Brain microvascular endothelial cell (primary cell): ENCODE results near the gene KRTAP5-7.

Experiments used
- DNase-seq: peaks from one replicate; pipeline ENCODE4 v3.0.0-alpha.2; 2020
- H3K27ac ChIP-seq: fragments of 250-450 bp; sonication (Bioruptor Pico); 2 replicates; pipeline ENCODE4 v1.5.1; 2020; ENCODE audit warnings: mild to moderate bottlenecking, moderate library complexity
- H3K27me3 ChIP-seq: fragments of 250-450 bp; sonication (Bioruptor Pico); replicated peaks from 2 replicates; pipeline ENCODE4 v1.5.1; 2020; ENCODE audit warnings: mild to moderate bottlenecking
- H3K36me3 ChIP-seq: fragments of 250-450 bp; sonication (Bioruptor Pico); replicated peaks from 2 replicates; pipeline ENCODE4 v1.5.1; 2020; ENCODE audit warnings: mild to moderate bottlenecking
- H3K4me3 ChIP-seq: 2 replicates; pipeline ENCODE4 v1.5.1; 2011; ENCODE audit warnings: low read depth, mild to moderate bottlenecking, control low read depth, low read length, moderate library complexity
- CTCF ChIP-seq: IDR thresholded peaks from 2 replicates; pipeline ENCODE4 v1.5.1; 2011; ENCODE audit warnings: low read depth, mild to moderate bottlenecking, moderate library complexity, low read length, control low read depth, inconsistent platforms; ENCODE audit errors: missing control alignments
- in situ Hi-C: cut with HindIII; loops from 2 replicates; pipeline ENCODE4 v1.10.0; 2017; ENCODE audit warnings: low sequenced_read_pairs, low pct_ligation_motif_present

The KRTAP5-7 gene

DNA sequence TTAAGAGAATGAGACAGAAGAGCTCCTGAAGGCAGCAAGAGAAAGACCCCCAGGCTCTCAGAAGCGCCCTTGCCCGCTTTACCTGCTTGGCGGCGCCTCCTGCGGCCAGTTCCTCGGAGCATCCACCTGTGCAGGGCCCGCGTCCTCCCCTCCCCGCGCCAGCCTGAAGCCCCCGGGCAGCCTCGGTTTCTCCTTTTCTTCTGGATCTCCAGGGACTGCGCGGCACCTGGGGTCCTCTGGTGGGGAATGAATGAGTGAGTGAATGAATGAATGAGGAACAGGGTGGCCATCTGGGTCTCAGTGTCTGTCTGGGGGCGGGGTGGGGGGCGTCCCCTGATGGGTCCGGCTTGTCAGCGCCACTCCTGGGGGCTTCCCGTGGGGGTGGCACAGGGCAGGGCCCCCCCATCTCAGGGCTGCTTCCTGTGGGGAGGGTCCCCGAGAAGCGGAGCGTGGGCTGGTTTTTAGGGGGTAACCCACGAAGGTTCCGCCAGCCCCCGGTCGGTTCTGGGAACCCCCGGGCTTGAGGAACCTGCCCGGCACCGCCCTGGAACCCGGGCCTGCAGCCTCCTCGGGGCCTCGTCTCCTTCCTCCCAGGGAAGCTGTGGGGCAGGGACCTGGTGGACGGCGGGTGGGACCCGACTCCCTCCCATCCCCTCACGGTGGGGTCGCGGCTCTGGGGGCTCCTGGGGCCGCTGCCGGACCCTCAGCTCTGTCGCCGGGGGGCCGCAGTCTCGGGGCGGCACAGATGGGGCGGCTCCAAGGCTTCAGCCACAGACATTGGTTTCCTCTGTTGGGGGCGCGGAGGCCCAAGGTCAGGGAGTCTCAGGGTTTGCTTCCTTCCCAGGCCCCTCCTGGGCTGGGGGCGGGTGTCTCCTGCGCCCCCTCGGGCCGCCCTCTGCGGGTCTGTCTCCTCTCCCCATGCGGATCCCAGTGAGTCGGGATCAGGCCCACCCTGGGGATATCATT, 8.3 kb upstream of the KRTAP5-7 start:
- no peak overlapping the region for H3K27ac ChIP-seq
- no peak for TF ChIP-seq CTCF
- no peaks in the 10 kb centered on the region for H3K36me3 ChIP-seq
- in situ Hi-C loops, result no loop called here
- no peak overlapping the region for H3K4me3 ChIP-seq
- H3K27me3 ChIP-seq, result no peaks in the 10 kb centered on the region
- no peak for DNase-seq

DNA sequence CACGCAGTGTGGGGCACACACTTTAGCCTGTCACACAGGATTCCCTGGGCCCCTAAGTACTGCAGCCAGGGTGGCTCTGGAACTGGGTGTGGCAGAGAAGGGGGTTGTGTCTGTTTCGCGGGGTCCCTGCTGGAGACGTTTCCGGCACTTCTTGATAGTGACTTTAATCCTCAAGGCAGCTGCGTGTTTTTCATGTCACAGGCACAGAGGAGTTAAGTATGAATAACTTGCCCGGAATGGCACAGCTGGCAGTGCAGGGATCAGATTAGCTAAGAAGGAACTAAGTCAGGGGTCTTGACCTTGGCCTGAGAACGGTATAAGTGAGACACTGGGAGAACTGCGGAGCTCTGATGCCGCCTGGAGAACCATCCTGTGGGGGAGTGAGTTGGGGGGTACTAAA, 7.5 kb upstream of the KRTAP5-7 start:
- Histone ChIP-seq H3K36me3 (no peaks in the 10 kb centered on the region), H3K27ac (no peak overlapping the region), H3K4me3 (no peak overlapping the region), H3K27me3 (no peaks in the 10 kb centered on the region)
- no peak for TF ChIP-seq CTCF
- in situ Hi-C loops, result no loop called here
- DNase-seq, result no peak

GRCh38 chr11:71525188-71525937, 1.7 kb upstream of the KRTAP5-7 start:
- no peak overlapping the region for H3K4me3 ChIP-seq
- in situ Hi-C loops, result no loop called here
- TF ChIP-seq CTCF, result no peak
- H3K27ac ChIP-seq, result no peak overlapping the region
- no peaks in the 10 kb centered on the region for H3K27me3 ChIP-seq
- no peaks in the 10 kb centered on the region for H3K36me3 ChIP-seq
- DNase-seq, result no peak

DNA sequence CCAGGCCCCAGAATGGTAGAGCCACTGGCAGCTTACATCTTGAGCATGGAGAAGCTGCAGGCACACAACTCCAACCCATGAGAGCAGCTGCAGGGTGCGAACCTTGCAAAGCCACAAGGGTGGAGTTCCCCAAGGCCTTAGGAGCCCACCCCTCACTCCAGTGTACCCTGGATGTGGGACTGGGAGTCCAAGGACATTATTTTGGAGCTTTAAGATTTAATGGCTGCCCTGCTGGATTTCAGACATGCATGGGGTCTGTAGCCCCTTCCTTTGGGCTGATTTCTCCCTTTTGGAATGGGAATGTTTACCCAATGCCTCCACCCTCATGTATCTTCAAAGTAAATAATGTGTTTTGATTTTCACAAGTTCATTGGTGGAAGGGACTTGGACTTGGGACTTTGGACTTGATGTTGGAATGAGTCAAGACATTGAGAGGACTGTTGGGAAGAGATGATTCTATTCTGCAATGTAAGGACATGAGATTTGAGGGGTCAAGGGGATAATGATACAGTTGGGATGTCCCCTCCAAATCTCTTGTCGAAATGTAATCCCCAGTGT, 1.1 kb upstream of the KRTAP5-7 start:
- Histone ChIP-seq H3K36me3 (no peaks in the 10 kb centered on the region), H3K4me3 (no peak overlapping the region), H3K27ac (no peak overlapping the region), H3K27me3 (no peaks in the 10 kb centered on the region)
- TF ChIP-seq CTCF, result no peak
- DNase-seq, result no peak
- in situ Hi-C loops, result no loop called here

- TF ChIP-seq CTCF, result no peak
- DNase-seq, result no peak
- in situ Hi-C loops, result no loop called here
- no peak overlapping the region for H3K27ac ChIP-seq
- H3K27me3 ChIP-seq, result no peaks in the 10 kb centered on the region
- H3K36me3 ChIP-seq, result no peaks in the 10 kb centered on the region
- H3K4me3 ChIP-seq, result no peak overlapping the region
Observed at GRCh38 chr11:71527576-71528210, 626 bp downstream of the KRTAP5-7 start.
